HEK293 (cell line): ENCODE measurements around the gene TSPAN11.

ENCODE experiments used
- CTCF ChIA-PET: fragments of 350-600 bp; formaldehyde crosslinking; extraction: SDS; loops from one replicate; lab custom pipeline; 2021; ENCODE audit warnings: antibody characterized with exemption; lab: Yijun Ruan, JAX
- POLR2A ChIA-PET: fragments of 300-600 bp; formaldehyde crosslinking; extraction: SDS; loops from one replicate; lab custom pipeline; 2020; ENCODE audit warnings: antibody characterized with exemption, inconsistent platforms; lab: Yijun Ruan, JAX
- H3K27ac ChIP-seq: fragments of 200-500 bp; sonication (Bioruptor generic); 2 replicates; pipeline ENCODE4 v1.5.1; 2014; ENCODE audit warnings: low read depth, low read length, control low read depth, inconsistent platforms; ENCODE audit errors: extremely low read depth
- H3K36me3 ChIP-seq, 2 experiments: fragments of 200-500 bp in 1 of 2; sonication (Bioruptor generic) in 1 of 2; 1 replicate in 1 of 2; 2 replicates in 1 of 2; pipeline ENCODE4 v1.5.1; 2014 to 2017; ENCODE audit warnings: inconsistent platforms in 2 of 2, low read length in 2 of 2; ENCODE audit not compliant: control insufficient read depth in 2 of 2, insufficient read depth in 1 of 2
- H3K4me1 ChIP-seq: fragments of 200-500 bp; sonication (Bioruptor generic); 2 replicates; pipeline ENCODE4 v1.5.1; 2014; ENCODE audit warnings: mild to moderate bottlenecking, low read length, inconsistent platforms; ENCODE audit not compliant: control insufficient read depth, insufficient read depth
- H3K4me3 ChIP-seq: 2 replicates; pipeline ENCODE4 v1.5.1; 2011; ENCODE audit warnings: low read depth, mild to moderate bottlenecking, control low read depth, low read length, moderate library complexity
- H3K9me3 ChIP-seq: fragments of 200-500 bp; sonication (Bioruptor generic); 2 replicates; pipeline ENCODE4 v1.5.1; 2014; ENCODE audit warnings: low read depth, low read length, inconsistent platforms; ENCODE audit not compliant: control insufficient read depth, insufficient read depth
- CTCF ChIP-seq: fragments of 450-650 bp; formaldehyde crosslinking; IDR thresholded peaks from 2 replicates; pipeline ENCODE4 v1.5.1; 2016; ENCODE audit warnings: missing biosample characterization, missing genetic modification characterization
- EGR2 ChIP-seq: fragments of 450-650 bp; formaldehyde crosslinking; IDR thresholded peaks from 2 replicates; pipeline ENCODE4 v1.5.1; 2016; ENCODE audit warnings: low read depth, missing biosample characterization, missing genetic modification characterization
- GFI1B ChIP-seq: fragments of 450-650 bp; formaldehyde crosslinking; IDR thresholded peaks from 2 replicates; pipeline ENCODE4 v1.5.1; 2016; ENCODE audit warnings: missing biosample characterization, missing genetic modification characterization
- ZIC2 ChIP-seq: fragments of 450-650 bp; formaldehyde crosslinking; IDR thresholded peaks from 2 replicates; pipeline ENCODE4 v1.5.1; 2016; ENCODE audit warnings: missing biosample characterization, missing genetic modification characterization
- ZNF223 ChIP-seq: fragments of 450-650 bp; formaldehyde crosslinking; IDR thresholded peaks from 2 replicates; pipeline ENCODE4 v1.5.1; 2016; ENCODE audit warnings: missing biosample characterization, missing genetic modification characterization
- ZNF292 ChIP-seq: fragments of 450-650 bp; formaldehyde crosslinking; IDR thresholded peaks from 2 replicates; pipeline ENCODE4 v1.5.1; 2016; ENCODE audit warnings: low read depth, missing biosample characterization, missing genetic modification characterization, borderline replicate concordance
- ZNF449 ChIP-seq: fragments of 450-650 bp; formaldehyde crosslinking; IDR thresholded peaks from 2 replicates; pipeline ENCODE4 v1.5.1; 2017; ENCODE audit warnings: missing biosample characterization, mild to moderate bottlenecking, missing genetic modification characterization, moderate library complexity
- ZNF513 ChIP-seq: fragments of 450-650 bp; IDR thresholded peaks from 2 replicates; pipeline ENCODE4 v1.5.1; 2018; ENCODE audit warnings: missing biosample characterization, missing genetic modification characterization
- ZNF544 ChIP-seq: fragments of 450-650 bp; formaldehyde crosslinking; IDR thresholded peaks from 2 replicates; pipeline ENCODE4 v1.5.0; 2017; ENCODE audit warnings: missing biosample characterization, missing genetic modification characterization
- ZNF670 ChIP-seq: fragments of 450-650 bp; formaldehyde crosslinking; IDR thresholded peaks from 2 replicates; pipeline ENCODE4 v1.5.1; 2016; ENCODE audit warnings: missing biosample characterization, missing genetic modification characterization, low read depth
- ZNF785 ChIP-seq: fragments of 450-650 bp; formaldehyde crosslinking; IDR thresholded peaks from 2 replicates; pipeline ENCODE4 v1.5.1; 2016; ENCODE audit warnings: missing biosample characterization, missing genetic modification characterization
- TF ChIP-seq, protein P1 (sequence below): fragments of 450-650 bp; formaldehyde crosslinking; IDR thresholded peaks from 2 replicates; pipeline ENCODE4 v1.5.1; 2016; ENCODE audit warnings: missing biosample characterization, missing genetic modification characterization
- TF ChIP-seq, protein P2 (sequence below): fragments of 450-650 bp; formaldehyde crosslinking; IDR thresholded peaks from 2 replicates; pipeline ENCODE4 v1.5.1; 2016; ENCODE audit warnings: missing biosample characterization, missing genetic modification characterization, borderline replicate concordance

The TSPAN11 gene

GRCh38 chr12:30989754-30990153 lies 63.2 kb downstream of the TSPAN11 start:
- Histone ChIP-seq H3K9me3 (no peaks in the 10 kb centered on the region), H3K27ac (no peak overlapping the region), H3K36me3 (no peaks in the 10 kb centered on the region), H3K4me1 (no peaks in the 10 kb centered on the region), H3K4me3 (no peak overlapping the region)
- ChIA-PET POLR2A (no interaction called here), CTCF (interaction anchor here (0.5 to 3.7 kb wide), 4 partner anchors 84 to 1652 kb away, joined by 4 to 27 read pairs (median 14); partner anchors contain the start of gene DDX11)
- TF ChIP-seq ZNF223 (tag by site-specific recombination) (no peak), ZNF449 (peak; percentile 54; the same call in 1 of the 2 replicates), ZNF544 (no peak), CTCF (peak; percentile 76), ZNF292 (no peak), ZIC2 (tag by site-specific recombination) (peak; percentile 43), ZNF670 (tag by site-specific recombination) (no peak)
- TF ChIP-seq, protein P1, sequence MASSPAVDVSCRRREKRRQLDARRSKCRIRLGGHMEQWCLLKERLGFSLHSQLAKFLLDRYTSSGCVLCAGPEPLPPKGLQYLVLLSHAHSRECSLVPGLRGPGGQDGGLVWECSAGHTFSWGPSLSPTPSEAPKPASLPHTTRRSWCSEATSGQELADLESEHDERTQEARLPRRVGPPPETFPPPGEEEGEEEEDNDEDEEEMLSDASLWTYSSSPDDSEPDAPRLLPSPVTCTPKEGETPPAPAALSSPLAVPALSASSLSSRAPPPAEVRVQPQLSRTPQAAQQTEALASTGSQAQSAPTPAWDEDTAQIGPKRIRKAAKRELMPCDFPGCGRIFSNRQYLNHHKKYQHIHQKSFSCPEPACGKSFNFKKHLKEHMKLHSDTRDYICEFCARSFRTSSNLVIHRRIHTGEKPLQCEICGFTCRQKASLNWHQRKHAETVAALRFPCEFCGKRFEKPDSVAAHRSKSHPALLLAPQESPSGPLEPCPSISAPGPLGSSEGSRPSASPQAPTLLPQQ (tag by site-specific recombination): peak; percentile 54; the same call in 1 of the 2 replicates
- TF ChIP-seq, protein P2, sequence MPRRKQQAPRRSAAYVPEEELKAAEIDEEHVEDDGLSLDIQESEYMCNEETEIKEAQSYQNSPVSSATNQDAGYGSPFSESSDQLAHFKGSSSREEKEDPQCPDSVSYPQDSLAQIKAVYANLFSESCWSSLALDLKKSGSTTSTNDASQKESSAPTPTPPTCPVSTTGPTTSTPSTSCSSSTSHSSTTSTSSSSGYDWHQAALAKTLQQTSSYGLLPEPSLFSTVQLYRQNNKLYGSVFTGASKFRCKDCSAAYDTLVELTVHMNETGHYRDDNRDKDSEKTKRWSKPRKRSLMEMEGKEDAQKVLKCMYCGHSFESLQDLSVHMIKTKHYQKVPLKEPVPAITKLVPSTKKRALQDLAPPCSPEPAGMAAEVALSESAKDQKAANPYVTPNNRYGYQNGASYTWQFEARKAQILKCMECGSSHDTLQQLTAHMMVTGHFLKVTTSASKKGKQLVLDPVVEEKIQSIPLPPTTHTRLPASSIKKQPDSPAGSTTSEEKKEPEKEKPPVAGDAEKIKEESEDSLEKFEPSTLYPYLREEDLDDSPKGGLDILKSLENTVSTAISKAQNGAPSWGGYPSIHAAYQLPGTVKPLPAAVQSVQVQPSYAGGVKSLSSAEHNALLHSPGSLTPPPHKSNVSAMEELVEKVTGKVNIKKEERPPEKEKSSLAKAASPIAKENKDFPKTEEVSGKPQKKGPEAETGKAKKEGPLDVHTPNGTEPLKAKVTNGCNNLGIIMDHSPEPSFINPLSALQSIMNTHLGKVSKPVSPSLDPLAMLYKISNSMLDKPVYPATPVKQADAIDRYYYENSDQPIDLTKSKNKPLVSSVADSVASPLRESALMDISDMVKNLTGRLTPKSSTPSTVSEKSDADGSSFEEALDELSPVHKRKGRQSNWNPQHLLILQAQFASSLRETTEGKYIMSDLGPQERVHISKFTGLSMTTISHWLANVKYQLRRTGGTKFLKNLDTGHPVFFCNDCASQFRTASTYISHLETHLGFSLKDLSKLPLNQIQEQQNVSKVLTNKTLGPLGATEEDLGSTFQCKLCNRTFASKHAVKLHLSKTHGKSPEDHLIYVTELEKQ (tag by site-specific recombination): no peak

- H3K4me1 ChIP-seq: no peaks in the 10 kb centered on the region
- no peak for TF ChIP-seq ZNF785 (tag by site-specific recombination)
- H3K27ac ChIP-seq: no peak overlapping the region
- ChIA-PET CTCF (interaction anchor here (1.2 to 3.7 kb wide), 3 partner anchors 84 to 143 kb away, joined by 4 to 27 read pairs (median 24); partner anchors contain the start of gene DDX11), POLR2A (no interaction called here)
- H3K36me3 ChIP-seq: no peaks in the 10 kb centered on the region
- H3K9me3 ChIP-seq: no peaks in the 10 kb centered on the region
- H3K4me3 ChIP-seq: no peak overlapping the region
These were observed 63.8 kb downstream of the TSPAN11 start for GRCh38 chr12:30990316-30990715.

DNA sequence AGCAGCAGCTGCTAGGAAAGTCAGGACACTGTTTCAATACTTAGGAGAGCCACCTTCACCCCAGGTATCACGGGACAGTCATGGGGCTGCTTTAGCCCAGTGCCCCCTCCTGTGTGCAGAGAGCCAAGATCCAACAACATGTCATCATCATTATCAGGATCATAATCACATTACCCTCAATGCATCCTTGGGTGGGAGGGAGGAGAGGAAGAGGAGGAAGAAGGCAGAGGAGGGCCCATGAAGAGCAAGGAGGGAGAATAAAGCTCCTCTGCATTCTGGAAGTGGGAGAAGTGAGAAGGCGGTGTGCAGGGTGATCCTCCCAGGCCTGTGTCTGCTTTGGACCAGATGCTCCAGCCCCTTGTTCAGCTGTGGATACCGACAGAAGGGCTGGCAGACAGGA lies 64.2 kb downstream of the TSPAN11 start:
- H3K27ac ChIP-seq: no peak overlapping the region
- no peaks in the 10 kb centered on the region for H3K36me3 ChIP-seq
- H3K4me3 ChIP-seq: no peak overlapping the region
- CTCF ChIA-PET: interaction anchor here (0.6 to 3.7 kb wide), 5 partner anchors 83 to 281 kb away, joined by 4 to 27 read pairs (median 5); partner anchors contain the start of gene DDX11
- POLR2A ChIA-PET: no interaction called here
- TF ChIP-seq GFI1B (tag by site-specific recombination) (no peak), EGR2 (tag by site-specific recombination) (peak; percentile 65; the same call in 1 of the 2 replicates), ZNF513 (tag by site-specific recombination) (peak; percentile 72)
- TF ChIP-seq, all 188 proteins: peak for 2
- Histone ChIP-seq H3K4me1 (no peaks in the 10 kb centered on the region), H3K9me3 (no peaks in the 10 kb centered on the region)
